Gastroesophageal sphincter (tissue), 4 donors: ENCODE measurements around the gene ADARB1. TPM values are rescaled to one million over a fixed set of nuclear protein-coding genes. Genes with fewer than 3 reads are reported as not detected.

Experiments
- ATAC-seq: fragments of 150-250 bp; one replicate; pipeline ENCODE4 v1.9.1; 2016; ENCODE audit warnings: mild to moderate bottlenecking, moderate library complexity
- H3K27ac ChIP-seq, 4 donors: fragments of 200-600 bp; sonication (generic) in 3 of 4; 1 replicate in 3 of 4; 2 replicates in 1 of 4; pipeline ENCODE4 v1.5.1; 2016 to 2019
- H3K27me3 ChIP-seq: fragments of 200-600 bp; sonication (generic); one replicate; pipeline ENCODE4 v1.5.1; 2019
- H3K36me3 ChIP-seq, 2 donors: fragments of 200-600 bp; sonication (generic); one replicate each; pipeline ENCODE4 v1.5.1; 2019; ENCODE audit warnings: control low read depth in 1 of 2
- H3K4me1 ChIP-seq, 3 donors: fragments of 200-600 bp; sonication (generic); 1 replicate in 2 of 3; 2 replicates in 1 of 3; pipeline ENCODE4 v1.5.1; 2016 to 2019; ENCODE audit warnings: control low read depth in 2 of 3
- H3K4me3 ChIP-seq, 2 donors: fragments of 200-600 bp; sonication (generic); one replicate each; pipeline ENCODE4 v1.5.1; 2019; ENCODE audit warnings: mild to moderate bottlenecking in 1 of 2, moderate library complexity in 1 of 2
- H3K9me3 ChIP-seq, 3 donors: fragments of 200-600 bp; sonication (generic); one replicate each; pipeline ENCODE4 v1.5.1; 2017 to 2019; ENCODE audit warnings: control low read depth in 2 of 3
- EP300 ChIP-seq: sonication (generic); formaldehyde crosslinking; IDR thresholded peaks from one replicate; pipeline ENCODE4 v1.6.1; 2017; ENCODE audit warnings: antibody characterized with exemption, mild to moderate bottlenecking
- POLR2A ChIP-seq, 2 donors: fragments of 450-650 bp; IDR thresholded peaks; one replicate each; pipeline ENCODE4 v1.6.1; 2017; ENCODE audit warnings: antibody characterized with exemption in 2 of 2, mild to moderate bottlenecking in 2 of 2, moderate library complexity in 1 of 2
- POLR2AphosphoS5 ChIP-seq: sonication (generic); formaldehyde crosslinking; IDR thresholded peaks from one replicate; pipeline ENCODE4 v1.6.1; 2017; ENCODE audit warnings: antibody characterized with exemption
- WGBS, 2 donors: methylation state at CpG; one replicate each; pipeline ENCODE4 v1.1.5; 2018; ENCODE audit warnings: low coverage in 1 of 2; 5-methylcytosine and 5-hydroxymethylcytosine counted together
- total RNA-seq, 4 donors: library from RNA; depleted of rRNA; stranded (reverse); fragments of >200 nt; gene quantifications; one replicate each; pipeline ENCODE4 v1.1.0, GENCODE V29; 2016
- TF ChIP-seq, protein P1 (sequence below), 4 experiments: fragments of 200-600 bp in 2 of 4; fragments of 450-650 bp in 2 of 4; sonication (generic) in 1 of 4; IDR thresholded peaks; one replicate each; pipeline ENCODE4 v1.5.1; 2017 to 2019; ENCODE audit warnings: antibody characterized with exemption in 4 of 4, mild to moderate bottlenecking in 2 of 4, moderate library complexity in 2 of 4

ADARB1 gene
- total RNA-seq, 4 donors from 2014 or later, result 136 to 228 (median 181) TPM

DNA sequence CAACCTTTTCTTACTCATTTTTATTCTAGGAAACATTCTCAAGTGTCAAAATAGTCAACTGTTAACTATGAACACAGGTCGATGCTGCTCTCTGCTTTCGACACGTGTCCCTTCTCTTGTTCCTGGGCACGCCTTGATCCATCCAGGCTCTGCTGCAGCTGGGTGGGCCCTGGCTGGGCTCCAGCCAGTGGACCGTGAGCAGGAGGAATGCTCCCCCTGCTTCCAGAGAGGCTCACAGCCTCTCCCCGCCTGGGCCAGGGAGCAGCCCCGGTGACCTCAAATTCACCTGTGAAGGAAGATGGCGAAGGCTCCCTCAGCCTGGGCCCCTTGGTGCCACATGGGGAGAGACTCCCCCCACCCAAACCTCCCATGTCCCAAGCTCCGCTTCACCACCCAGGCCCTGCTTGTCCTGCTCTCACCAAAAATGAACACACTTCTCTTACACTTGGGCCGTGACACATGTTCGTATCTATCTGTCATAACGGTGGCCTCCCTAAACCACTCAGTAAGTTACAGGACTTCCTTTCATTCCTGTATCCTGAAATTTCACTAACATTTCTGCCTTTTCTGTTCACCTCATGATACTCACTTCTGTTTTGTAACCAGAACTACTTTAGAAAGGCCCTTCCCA is 24.6 kb upstream of the ADARB1 start:
- Histone ChIP-seq H3K4me3 (no peak overlapping the region), H3K9me3 (peaks cover 0 to 9% (median 0%) of the 10 kb centered on the region in 3 donors), H3K27me3 (no peaks in the 10 kb centered on the region), H3K36me3 (no peaks in the 10 kb centered on the region), H3K27ac (peak overlapping the region; percentile 88 to 100 (median 89)), H3K4me1 (peaks cover 0 to 35% (median 9%) of the 10 kb centered on the region in 3 donors)
- ATAC-seq, result peak; percentile 50
- 60% methylated on average over 3 to 8 of the region's 12 CpGs for whole genome bisulfite sequencing, 2 donors
- no peak for TF ChIP-seq POLR2AphosphoS5
- TF ChIP-seq, protein P1, sequence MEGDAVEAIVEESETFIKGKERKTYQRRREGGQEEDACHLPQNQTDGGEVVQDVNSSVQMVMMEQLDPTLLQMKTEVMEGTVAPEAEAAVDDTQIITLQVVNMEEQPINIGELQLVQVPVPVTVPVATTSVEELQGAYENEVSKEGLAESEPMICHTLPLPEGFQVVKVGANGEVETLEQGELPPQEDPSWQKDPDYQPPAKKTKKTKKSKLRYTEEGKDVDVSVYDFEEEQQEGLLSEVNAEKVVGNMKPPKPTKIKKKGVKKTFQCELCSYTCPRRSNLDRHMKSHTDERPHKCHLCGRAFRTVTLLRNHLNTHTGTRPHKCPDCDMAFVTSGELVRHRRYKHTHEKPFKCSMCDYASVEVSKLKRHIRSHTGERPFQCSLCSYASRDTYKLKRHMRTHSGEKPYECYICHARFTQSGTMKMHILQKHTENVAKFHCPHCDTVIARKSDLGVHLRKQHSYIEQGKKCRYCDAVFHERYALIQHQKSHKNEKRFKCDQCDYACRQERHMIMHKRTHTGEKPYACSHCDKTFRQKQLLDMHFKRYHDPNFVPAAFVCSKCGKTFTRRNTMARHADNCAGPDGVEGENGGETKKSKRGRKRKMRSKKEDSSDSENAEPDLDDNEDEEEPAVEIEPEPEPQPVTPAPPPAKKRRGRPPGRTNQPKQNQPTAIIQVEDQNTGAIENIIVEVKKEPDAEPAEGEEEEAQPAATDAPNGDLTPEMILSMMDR (IDR thresholded peaks at IDR 0.05), result peak in 1 of 4 experiments; percentile 44

DNA sequence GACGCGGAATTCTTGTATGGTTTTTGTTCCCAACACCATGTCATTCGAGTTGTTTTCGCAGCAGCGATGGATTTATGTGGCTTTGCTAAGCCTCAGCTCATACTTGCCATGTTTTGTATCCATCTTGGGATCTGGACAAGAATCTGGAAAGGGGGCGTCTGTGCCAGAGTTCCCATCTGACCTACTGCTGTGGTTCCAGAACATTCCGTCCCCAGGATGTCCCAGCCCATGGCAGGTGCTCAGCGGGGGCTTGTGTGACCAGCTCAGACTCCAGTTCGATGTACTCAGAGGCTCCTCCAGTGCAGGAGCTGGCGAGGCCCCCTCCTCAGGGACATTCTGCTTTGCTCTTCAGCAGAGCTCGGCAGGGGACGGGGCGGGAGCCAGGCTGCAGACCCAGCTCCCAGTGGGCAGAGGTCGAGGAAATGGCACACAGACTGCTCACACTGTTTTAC is 24.0 kb upstream of the ADARB1 start:
- Histone ChIP-seq H3K9me3 (peaks cover 0 to 9% (median 0%) of the 10 kb centered on the region in 3 donors), H3K4me3 (no peak overlapping the region), H3K27me3 (no peaks in the 10 kb centered on the region), H3K27ac (peak overlapping the region; percentile 88 to 100 (median 89)), H3K4me1 (peaks cover 0 to 35% (median 9%) of the 10 kb centered on the region in 3 donors), H3K36me3 (no peaks in the 10 kb centered on the region)
- peak; percentile 88 for ATAC-seq
- peak; percentile 100 for TF ChIP-seq POLR2AphosphoS5
- peak; percentile 99 for TF ChIP-seq EP300
- TF ChIP-seq, protein P1 (IDR thresholded peaks at IDR 0.05), result peak in 1 of 4 experiments; percentile 2
- TF ChIP-seq POLR2A (IDR thresholded peaks at IDR 0.05), result no peak
- 48 to 80% methylated on average over 1 to 5 of the region's 14 CpGs for WGBS, 2 donors

DNA sequence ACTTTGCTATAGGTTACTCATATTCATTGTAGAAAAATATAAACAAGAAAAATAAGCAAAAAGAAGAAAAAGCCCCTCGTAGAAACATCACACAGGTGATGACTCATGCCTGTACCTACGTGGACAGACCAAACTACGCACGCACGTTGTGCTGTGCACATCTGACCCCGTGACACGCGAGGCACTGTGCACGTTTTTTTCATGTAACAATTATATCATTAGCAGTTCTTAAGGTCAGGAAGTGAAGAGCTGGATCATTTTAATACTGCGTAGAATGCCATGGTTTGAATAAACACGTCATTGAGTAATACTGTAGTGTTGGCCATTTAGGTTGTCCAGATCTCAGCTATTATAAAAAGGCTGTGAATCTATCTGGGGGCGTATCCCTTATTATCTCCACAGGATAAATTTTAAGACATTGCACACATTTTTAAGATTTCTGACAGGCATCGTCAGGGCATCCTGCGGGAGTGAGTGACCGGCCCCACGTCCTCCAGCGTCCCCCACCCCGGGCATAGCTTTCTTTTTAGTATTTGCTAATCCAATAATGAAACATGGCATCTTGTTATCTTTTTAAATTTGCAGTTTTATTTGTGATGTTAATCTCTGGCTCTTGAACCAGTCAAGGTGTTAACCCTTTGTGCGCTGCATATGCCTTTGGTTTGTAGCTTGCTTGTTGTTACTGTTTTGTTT is 23.4 kb upstream of the ADARB1 start:
- peak; percentile 79 for ATAC-seq
- Histone ChIP-seq H3K9me3 (peaks cover 0 to 9% (median 0%) of the 10 kb centered on the region in 3 donors), H3K4me3 (no peak overlapping the region), H3K4me1 (peaks cover 0 to 35% (median 9%) of the 10 kb centered on the region in 3 donors), H3K27ac (peak overlapping the region; percentile 88 to 100 (median 89)), H3K36me3 (no peaks in the 10 kb centered on the region), H3K27me3 (no peaks in the 10 kb centered on the region)
- TF ChIP-seq POLR2A (IDR thresholded peaks at IDR 0.05), result no peak
- peak; percentile 97 for TF ChIP-seq POLR2AphosphoS5
- peak; percentile 96 for TF ChIP-seq EP300
- TF ChIP-seq, protein P1 (IDR thresholded peaks at IDR 0.05), result no peak
- WGBS, 2 donors, result 50 to 62% methylated on average over 19 of the region's 19 CpGs

DNA sequence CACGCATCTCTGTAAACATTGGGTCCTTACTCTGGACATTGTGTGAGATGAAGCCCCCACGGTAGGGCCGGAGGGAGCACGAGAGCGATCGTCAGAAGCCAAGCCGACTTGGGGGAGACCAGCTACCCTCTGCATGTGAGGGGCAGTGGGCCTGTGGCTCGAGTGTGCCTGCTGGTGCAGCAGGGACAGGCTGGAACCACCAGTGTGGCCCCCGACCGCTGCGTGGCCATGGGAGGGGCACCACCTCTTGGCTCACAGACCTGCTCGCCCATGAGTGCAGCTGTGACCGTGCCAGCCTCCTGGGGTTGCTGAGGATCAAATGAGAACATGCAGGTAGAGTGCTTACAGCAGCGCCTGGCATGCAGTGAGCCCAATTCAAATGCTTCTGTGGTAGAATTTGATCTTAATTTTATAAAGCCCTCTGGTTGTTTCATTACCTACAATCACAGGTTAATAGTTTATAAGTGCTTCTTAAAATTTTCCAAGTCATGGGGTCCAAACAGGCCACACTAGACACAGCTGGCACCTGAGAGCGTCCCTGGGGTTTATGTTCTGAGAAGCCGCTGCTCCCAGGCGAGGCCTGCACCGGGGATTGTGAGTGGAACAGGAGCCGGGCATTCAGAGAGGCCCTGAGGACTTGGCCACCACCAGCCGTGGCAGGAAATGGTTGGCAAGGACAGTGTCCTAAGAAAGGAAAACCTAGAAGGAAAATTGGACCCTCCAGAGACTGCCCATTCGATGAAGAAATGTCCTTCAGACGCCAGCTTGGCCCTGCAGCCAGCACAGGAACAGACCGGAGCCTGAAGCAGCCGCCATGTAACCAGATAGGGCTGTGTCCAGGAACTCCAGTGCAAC is 22.6 kb upstream of the ADARB1 start:
- peaks cover 0 to 35% (median 9%) of the 10 kb centered on the region in 3 donors for H3K4me1 ChIP-seq
- H3K36me3 ChIP-seq, result no peaks in the 10 kb centered on the region
- H3K27me3 ChIP-seq, result no peaks in the 10 kb centered on the region
- no peak overlapping the region for H3K4me3 ChIP-seq
- H3K9me3 ChIP-seq, result peaks cover 0 to 9% (median 0%) of the 10 kb centered on the region in 3 donors
- 67 to 100% methylated on average over 1 to 4 of the region's 24 CpGs for WGBS, 2 donors
- TF ChIP-seq, protein P1 (IDR thresholded peaks at IDR 0.05), result no peak
- TF ChIP-seq EP300 (no peak), POLR2A (IDR thresholded peaks at IDR 0.05) (no peak), POLR2AphosphoS5 (no peak)
- H3K27ac ChIP-seq, result peak overlapping the region; percentile 88 to 100 (median 89)
- ATAC-seq, result no peak
